Retinal pigment epithelial cell (primary cell): ENCODE data around the gene NR5A2.

Source experiments
- DNase-seq: peaks from one replicate; pipeline ENCODE4 v3.0.0-alpha.2; 2010; ENCODE audit warnings: low read depth
- H3K4me3 ChIP-seq: 2 replicates; pipeline ENCODE4 v1.5.1; 2011; ENCODE audit warnings: mild to moderate bottlenecking, low read length, control low read depth, moderate library complexity
- TF ChIP-seq, protein P1 (sequence below): conservative IDR thresholded peaks from 2 replicates; pipeline ENCODE4 v1.5.1; 2011; ENCODE audit warnings: low read depth, low read length, control low read depth, inconsistent platforms

NR5A2 gene

DNA sequence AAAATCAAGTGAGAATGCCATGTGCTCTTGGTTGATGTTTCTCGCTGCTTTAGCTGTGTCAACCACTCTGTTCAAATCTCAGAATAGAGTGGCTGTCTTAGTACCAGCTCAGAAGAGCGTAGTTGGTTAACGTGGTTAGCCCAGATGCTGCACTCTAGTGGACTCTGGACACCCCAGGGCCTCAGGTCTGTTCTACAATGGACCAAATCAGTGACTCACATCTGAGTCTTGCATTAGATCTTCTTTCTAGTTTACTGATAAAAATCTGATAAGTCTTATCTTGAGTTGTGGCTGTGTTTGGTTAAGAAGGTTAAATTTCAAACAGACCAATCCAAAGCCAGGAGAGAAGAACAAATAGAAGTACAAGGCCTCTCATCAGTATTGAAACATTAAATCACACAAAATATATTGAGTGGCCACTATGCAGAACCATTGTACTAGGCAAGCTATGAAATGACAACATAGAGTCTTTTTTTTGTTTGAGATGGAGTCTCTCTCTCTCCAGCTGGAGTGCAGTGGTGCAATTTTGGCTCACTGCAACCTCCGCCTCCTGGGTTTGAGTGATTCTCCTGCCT, 104.1 kb downstream of the NR5A2 start:
- TF ChIP-seq, protein P1, sequence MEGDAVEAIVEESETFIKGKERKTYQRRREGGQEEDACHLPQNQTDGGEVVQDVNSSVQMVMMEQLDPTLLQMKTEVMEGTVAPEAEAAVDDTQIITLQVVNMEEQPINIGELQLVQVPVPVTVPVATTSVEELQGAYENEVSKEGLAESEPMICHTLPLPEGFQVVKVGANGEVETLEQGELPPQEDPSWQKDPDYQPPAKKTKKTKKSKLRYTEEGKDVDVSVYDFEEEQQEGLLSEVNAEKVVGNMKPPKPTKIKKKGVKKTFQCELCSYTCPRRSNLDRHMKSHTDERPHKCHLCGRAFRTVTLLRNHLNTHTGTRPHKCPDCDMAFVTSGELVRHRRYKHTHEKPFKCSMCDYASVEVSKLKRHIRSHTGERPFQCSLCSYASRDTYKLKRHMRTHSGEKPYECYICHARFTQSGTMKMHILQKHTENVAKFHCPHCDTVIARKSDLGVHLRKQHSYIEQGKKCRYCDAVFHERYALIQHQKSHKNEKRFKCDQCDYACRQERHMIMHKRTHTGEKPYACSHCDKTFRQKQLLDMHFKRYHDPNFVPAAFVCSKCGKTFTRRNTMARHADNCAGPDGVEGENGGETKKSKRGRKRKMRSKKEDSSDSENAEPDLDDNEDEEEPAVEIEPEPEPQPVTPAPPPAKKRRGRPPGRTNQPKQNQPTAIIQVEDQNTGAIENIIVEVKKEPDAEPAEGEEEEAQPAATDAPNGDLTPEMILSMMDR: no peak
- DNase-seq: no peak
- no peak overlapping the region for H3K4me3 ChIP-seq

- H3K4me3 ChIP-seq: no peak overlapping the region
- no peak for DNase-seq
- TF ChIP-seq, protein P1: no peak
Measured at GRCh38 chr1:200133123-200133522, 105.6 kb downstream of the NR5A2 start.

DNA sequence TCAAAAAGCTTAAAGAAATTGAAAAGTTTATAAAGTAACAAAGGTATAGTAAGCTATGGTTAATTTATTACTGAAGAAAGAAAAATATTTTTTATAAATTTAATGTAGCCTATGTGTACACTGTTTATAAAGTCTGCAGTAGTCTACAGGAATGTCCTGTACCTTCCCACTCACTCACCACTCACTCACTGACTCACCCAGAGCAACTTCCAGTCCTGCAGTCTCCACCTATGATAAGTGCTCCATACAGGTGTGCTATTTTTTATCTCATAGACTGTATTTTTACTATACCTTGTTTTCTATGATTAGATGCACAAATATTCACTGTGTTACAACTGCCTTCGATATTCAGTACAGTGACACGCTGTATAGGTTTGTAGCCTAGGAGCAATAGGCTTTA, 106.6 kb downstream of the NR5A2 start:
- TF ChIP-seq, protein P1: no peak
- no peak for DNase-seq
- H3K4me3 ChIP-seq: no peak overlapping the region

GRCh38 chr1:200136384-200136783, 108.9 kb downstream of the NR5A2 start:
- DNase-seq: no peak
- TF ChIP-seq, protein P1: no peak
- H3K4me3 ChIP-seq: no peak overlapping the region

- no peak overlapping the region for H3K4me3 ChIP-seq
- TF ChIP-seq, protein P1: peak; percentile 70
- no peak for DNase-seq
Measured at GRCh38 chr1:200139661-200140250, 112.2 kb downstream of the NR5A2 start.

- H3K4me3 ChIP-seq: no peak overlapping the region
- TF ChIP-seq, protein P1: no peak
- DNase-seq: no peak
Measured at GRCh38 chr1:200143347-200143746, 115.8 kb downstream of the NR5A2 start.

GRCh38 chr1:200146100-200146499, 118.6 kb downstream of the NR5A2 start:
- DNase-seq: no peak
- H3K4me3 ChIP-seq: no peak overlapping the region
- TF ChIP-seq, protein P1: no peak
